RWPE2 (cell line): Measurements from ENCODE around the gene FTSJ1.
A peak's percentile ranks its signal among the peaks of the same experiment; 100 is the strongest.

Source experiments
- ATAC-seq: fragments of 200-7000 bp; cut with Tn5 transposase; 3 replicates; pipeline ENCODE4 v1.9.1; 2021; ENCODE audit warnings: low read depth
- DNase-seq: peaks from one replicate; pipeline ENCODE4 v3.0.0-alpha.2; 2020; ENCODE audit warnings: low spot score
- H3K27ac ChIP-seq: fragments of 450-650 bp; 2 replicates; pipeline ENCODE4 v1.5.1; 2017; ENCODE audit warnings: mild to moderate bottlenecking; ENCODE audit not compliant: poor library complexity, severe bottlenecking
- H3K27me3 ChIP-seq: fragments of 250-450 bp; sonication (Bioruptor Pico); 2 replicates; pipeline ENCODE4 v1.5.1; 2021; ENCODE audit warnings: mild to moderate bottlenecking, moderate library complexity; ENCODE audit not compliant: insufficient read depth, poor library complexity, severe bottlenecking
- H3K36me3 ChIP-seq: fragments of 250-450 bp; sonication (Bioruptor Pico); 2 replicates; pipeline ENCODE4 v1.5.1; 2020; ENCODE audit warnings: low read depth, mild to moderate bottlenecking, moderate library complexity
- H3K4me1 ChIP-seq: fragments of 250-450 bp; sonication (Bioruptor Pico); 2 replicates; pipeline ENCODE4 v1.5.1; 2021; ENCODE audit warnings: mild to moderate bottlenecking, moderate library complexity; ENCODE audit not compliant: insufficient read depth, poor library complexity, severe bottlenecking
- H3K4me3 ChIP-seq: fragments of 250-450 bp; sonication (Bioruptor Pico); 2 replicates; pipeline ENCODE4 v1.5.1; 2021; ENCODE audit warnings: mild to moderate bottlenecking, moderate library complexity; ENCODE audit not compliant: severe bottlenecking
- H3K9me3 ChIP-seq: fragments of 250-450 bp; sonication (Bioruptor Pico); 2 replicates; pipeline ENCODE4 v1.5.1; 2021; ENCODE audit warnings: mild to moderate bottlenecking, moderate library complexity; ENCODE audit not compliant: severe bottlenecking
- TF ChIP-seq, protein P1 (sequence below): fragments of 450-650 bp; IDR thresholded peaks from one replicate; pipeline ENCODE4 v1.5.1; 2017; ENCODE audit warnings: mild to moderate bottlenecking, moderate library complexity; ENCODE audit not compliant: poor library complexity, severe bottlenecking

FTSJ1 gene

DNA sequence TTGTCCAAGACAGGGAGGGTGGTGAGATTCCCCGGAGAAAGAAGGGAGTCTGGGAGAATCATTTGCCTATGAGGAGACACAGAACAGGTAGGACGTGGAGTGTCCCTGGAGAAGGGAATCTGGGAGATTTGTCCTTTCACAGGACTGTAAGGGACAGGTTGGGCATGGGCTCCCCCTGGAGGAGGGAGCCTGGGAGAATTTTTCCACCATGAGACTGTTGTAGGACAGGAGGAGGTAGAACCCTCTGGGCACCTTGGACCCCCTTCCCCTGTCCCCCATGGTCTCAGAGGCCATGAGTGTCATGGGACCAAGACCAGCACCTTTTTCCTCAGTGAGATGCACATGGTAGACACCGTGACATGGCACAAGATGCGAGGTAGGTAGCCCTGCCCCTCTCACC lies 35.6 kb downstream of the FTSJ1 start:
- Histone ChIP-seq H3K36me3 (peaks cover 41% of the 10 kb centered on the region), H3K27ac (peak overlapping the region; percentile 58), H3K4me1 (peaks cover 10% of the 10 kb centered on the region), H3K27me3 (no peaks in the 10 kb centered on the region), H3K4me3 (no peak overlapping the region), H3K9me3 (no peaks in the 10 kb centered on the region)
- no peak for ATAC-seq
- DNase-seq: no peak
- TF ChIP-seq, protein P1, sequence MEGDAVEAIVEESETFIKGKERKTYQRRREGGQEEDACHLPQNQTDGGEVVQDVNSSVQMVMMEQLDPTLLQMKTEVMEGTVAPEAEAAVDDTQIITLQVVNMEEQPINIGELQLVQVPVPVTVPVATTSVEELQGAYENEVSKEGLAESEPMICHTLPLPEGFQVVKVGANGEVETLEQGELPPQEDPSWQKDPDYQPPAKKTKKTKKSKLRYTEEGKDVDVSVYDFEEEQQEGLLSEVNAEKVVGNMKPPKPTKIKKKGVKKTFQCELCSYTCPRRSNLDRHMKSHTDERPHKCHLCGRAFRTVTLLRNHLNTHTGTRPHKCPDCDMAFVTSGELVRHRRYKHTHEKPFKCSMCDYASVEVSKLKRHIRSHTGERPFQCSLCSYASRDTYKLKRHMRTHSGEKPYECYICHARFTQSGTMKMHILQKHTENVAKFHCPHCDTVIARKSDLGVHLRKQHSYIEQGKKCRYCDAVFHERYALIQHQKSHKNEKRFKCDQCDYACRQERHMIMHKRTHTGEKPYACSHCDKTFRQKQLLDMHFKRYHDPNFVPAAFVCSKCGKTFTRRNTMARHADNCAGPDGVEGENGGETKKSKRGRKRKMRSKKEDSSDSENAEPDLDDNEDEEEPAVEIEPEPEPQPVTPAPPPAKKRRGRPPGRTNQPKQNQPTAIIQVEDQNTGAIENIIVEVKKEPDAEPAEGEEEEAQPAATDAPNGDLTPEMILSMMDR: peak; percentile 36

DNA sequence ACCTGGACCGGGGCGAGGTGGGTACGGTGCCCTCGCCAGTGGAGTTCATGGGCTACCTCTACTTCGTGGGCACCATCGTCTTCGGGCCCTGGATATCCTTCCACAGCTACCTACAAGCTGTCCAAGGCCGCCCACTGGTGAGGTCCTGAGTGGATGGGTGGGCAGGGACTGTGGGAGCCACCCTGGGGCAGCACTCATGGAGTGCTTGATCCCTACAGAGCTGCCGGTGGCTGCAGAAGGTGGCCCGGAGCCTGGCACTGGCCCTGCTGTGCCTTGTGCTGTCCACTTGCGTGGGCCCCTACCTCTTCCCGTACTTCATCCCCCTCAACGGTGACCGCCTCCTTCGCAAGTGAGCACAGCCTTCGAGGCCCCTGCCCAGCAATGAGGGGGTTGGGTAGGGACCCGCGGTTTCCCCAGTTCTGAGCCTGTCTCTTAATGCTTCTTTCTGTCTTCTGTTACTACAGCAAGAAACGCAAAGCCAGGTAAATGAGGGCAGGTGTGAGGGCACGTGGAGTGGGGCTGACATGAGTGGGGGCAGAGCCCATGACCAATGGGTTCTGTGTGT lies 36.5 kb downstream of the FTSJ1 start:
- ATAC-seq (no peak), DNase-seq (no peak)
- H3K9me3 ChIP-seq: no peaks in the 10 kb centered on the region
- no peak overlapping the region for H3K4me3 ChIP-seq
- H3K36me3 ChIP-seq: peaks cover 41% of the 10 kb centered on the region
- no peaks in the 10 kb centered on the region for H3K27me3 ChIP-seq
- peak overlapping the region; percentile 28 for H3K27ac ChIP-seq
- H3K4me1 ChIP-seq: peaks cover 10% of the 10 kb centered on the region
- TF ChIP-seq, protein P1: no peak

DNA sequence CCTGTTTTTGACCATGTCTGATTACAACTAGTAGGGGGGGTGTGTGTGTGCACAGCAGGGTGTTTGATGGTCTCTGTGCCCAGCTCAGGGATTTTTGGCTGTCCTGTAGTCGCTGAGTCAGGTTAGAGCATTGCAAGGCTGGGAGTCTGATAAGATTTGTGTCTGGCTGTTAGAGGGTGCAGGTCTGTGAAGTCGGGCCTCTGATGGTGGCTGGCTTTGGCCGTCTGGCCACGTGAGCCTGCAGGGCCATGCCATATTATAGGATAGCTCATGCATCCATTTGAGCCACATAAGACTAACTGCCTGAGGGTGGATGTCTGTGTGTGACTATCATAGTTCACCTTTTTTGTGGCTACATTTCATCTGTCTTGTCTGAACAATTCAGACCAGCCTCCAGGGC lies 37.7 kb downstream of the FTSJ1 start:
- Histone ChIP-seq H3K4me1 (peaks cover 10% of the 10 kb centered on the region), H3K36me3 (peaks cover 41% of the 10 kb centered on the region), H3K27me3 (no peaks in the 10 kb centered on the region), H3K27ac (peak overlapping the region; percentile 28), H3K9me3 (no peaks in the 10 kb centered on the region), H3K4me3 (no peak overlapping the region)
- TF ChIP-seq, protein P1: no peak
- no peak for DNase-seq
- no peak for ATAC-seq

DNA sequence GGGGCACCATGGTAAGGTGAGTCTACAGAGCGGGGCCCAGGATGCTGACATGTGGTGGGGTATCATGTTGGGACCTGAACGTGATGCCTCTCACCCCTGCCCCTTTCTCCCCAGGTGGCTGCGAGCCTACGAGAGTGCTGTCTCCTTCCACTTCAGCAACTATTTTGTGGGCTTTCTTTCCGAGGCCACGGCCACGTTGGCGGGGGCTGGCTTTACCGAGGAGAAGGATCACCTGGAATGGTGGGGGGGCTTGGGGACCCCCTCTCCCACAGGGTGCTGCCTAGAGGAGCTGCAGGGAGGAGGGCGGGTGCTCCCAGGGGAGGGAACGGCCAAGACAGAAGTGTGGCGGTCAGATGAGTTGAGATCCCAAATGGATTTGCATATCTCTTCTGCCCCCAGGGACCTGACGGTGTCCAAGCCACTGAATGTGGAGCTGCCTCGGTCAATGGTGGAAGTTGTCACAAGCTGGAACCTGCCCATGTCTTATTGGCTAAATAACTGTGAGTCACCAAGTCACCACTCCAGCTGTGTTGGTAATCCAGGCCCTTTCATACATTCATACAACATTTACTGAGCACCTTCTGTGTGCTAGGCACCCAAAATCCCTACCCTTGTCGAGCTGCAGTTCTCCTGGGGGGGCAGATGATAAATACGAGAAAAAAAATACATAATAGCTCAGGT lies 38.3 kb downstream of the FTSJ1 start:
- no peaks in the 10 kb centered on the region for H3K9me3 ChIP-seq
- H3K36me3 ChIP-seq: peaks cover 41% of the 10 kb centered on the region
- TF ChIP-seq, protein P1: no peak
- peak overlapping the region; percentile 28 for H3K27ac ChIP-seq
- H3K4me3 ChIP-seq: no peak overlapping the region
- DNase-seq (no peak), ATAC-seq (no peak)
- H3K4me1 ChIP-seq: peaks cover 10% of the 10 kb centered on the region
- H3K27me3 ChIP-seq: no peaks in the 10 kb centered on the region

DNA sequence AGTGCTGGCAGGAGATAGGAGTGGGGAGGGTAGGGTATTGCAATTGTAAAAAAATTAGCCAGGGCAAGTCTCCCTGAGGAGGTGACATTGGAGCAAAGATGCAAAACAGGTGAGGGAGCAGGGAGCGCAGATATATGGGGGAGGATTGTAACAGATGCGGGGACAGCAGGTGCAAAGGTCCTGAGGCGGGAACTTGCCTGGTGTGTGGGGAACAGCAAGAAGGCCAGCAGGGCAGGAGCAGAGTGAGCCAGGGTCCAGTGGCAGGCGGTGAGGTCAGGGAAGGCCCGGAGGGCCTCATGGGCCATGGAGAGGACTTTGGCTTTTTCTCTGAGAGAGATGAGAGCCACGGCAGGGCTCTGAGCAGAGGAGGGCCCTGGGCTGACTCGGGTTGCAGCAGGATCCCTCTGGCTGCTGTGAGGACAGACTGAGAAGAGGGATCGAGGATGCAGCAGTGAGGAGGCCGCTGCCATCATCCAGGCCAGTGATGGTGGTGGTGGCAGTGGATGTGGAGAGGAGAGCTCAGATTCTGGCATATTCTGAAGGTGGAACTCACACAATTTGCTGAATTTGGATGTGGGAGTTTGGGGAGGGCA lies 39.0 kb downstream of the FTSJ1 start:
- H3K4me1 ChIP-seq: peaks cover 10% of the 10 kb centered on the region
- peak overlapping the region; percentile 28 for H3K27ac ChIP-seq
- H3K4me3 ChIP-seq: no peak overlapping the region
- TF ChIP-seq, protein P1: no peak
- no peaks in the 10 kb centered on the region for H3K9me3 ChIP-seq
- ATAC-seq (no peak), DNase-seq (no peak)
- peaks cover 41% of the 10 kb centered on the region for H3K36me3 ChIP-seq
- no peaks in the 10 kb centered on the region for H3K27me3 ChIP-seq
